ENCODE results near the gene CACNA1B.

Gene CACNA1B

DNA sequence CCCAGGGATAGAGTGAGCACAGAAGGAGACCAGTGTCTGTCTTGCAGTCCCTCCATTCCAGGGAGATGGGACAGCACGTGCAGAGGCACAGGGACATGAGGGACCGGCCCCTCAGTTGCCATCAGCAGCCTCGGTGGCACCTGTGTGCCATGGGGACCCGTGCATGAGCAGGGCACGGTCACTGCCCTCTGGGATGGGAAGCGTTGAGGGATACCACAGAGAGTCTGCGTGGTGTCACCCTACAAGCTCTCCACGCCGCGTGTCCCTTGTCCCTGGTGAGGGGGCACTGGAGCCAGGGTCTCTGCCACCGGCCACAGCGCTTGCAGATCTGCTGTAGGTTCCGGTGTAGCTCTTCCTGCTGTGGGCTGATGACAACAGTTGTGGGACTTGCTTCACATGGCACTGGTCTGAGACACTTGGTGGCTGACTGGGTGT lies 108.1 kb downstream of the CACNA1B start:
- no peak for DNase-seq (ENCODE audit: low read depth in 2 of 2)

DNA sequence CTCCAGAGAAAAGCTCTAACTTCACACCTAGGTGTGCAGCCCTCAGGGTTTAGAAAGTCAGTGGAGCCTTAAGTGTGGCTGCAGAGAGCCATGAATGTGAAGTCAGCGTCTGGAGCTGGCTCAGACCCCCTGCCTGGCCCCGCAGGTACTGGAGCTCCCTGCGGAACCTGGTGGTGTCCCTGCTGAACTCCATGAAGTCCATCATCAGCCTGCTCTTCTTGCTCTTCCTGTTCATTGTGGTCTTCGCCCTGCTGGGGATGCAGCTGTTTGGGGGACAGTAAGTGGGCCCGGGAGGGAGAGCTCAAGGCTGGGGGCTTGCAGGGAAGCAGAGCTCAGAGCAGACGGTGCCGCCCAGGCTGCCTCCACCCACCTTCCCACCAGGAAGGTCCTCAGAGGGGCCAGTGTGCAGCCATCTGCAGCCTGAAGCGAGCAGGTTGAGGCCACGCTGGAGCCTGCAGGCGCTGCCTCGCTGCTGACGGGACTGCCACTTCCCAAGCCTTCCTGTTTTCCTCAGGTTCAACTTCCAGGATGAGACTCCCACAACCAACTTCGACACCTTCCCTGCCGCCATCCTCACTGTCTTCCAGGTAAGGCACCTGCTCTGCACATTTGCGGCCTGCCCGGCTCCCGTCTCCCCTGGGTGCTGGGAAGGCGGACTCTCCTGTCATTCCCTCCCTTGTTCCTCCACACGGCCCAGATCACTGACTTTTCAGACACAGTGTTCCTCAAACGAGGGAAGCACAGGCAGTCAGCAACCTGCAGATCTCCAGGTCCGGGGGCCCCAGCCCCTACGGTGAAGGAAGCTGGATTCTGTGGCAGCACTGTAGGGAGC lies 108.9 kb downstream of the CACNA1B start:
- DNase-seq (ENCODE audit: low read depth in 2 of 2) = no peak

DNA sequence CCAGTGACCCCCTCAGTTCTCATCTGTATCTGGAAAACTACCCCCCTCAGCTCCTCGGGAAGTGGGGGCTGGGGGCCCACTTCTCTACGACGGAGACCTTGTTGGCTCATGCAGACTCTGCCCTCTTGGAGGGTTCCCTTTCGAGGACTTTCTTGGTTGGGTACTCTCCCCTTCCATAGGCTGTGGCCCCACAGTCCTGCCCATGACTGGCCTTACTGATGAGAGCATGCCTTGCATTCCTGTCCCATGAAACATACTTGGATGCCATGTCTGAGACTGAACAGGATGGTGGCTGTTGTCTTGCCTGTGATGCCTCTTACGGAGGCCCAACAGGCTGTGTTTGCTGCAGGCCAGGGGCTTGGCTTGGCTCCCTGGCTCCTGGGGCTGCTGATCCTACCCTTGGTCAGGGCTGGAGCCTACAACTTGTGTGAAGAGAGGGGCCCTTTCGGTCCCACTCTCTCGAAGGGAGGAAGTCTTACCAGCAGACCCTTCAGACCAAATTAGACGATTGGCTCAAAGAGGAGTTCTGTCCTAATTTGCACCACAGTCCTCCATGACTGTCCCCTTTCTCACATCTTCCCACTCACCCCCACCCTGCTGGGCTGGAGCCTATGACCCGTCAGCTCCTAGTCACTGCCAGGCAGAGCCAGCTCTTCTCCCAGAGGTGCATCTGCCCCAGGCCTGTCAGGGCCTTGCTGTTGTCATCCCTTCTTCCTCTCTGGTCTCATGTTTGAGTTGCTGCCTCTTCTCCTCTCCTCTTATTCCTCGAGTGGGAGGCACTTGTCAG lies 109.9 kb downstream of the CACNA1B start:
- DNase-seq (ENCODE audit: low read depth in 2 of 2) = no peak

- DNase-seq (ENCODE audit: low read depth in 2 of 2) = no peak
Measured at GRCh38 chr9:137988051-137988450, 110.5 kb downstream of the CACNA1B start.

DNA sequence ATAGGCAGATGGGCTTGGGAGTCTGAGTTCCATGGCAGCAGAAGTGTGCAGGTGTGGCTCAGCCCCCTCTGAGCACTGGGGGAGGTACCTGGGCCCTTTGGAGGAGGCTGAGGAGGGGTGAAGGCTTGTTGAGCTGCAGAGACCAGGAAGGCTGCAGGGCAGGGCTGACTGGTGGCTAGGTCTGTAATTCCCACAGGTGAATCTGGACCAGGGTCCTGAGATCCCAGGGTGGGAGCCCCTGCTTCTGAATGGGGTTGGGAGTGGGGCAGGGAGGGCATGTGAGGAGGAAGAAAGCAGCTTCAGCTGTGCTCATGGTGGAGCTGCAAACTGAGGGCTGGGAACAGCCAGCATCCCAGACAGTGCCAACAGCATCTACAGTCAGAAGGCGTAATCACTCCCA lies 111.1 kb downstream of the CACNA1B start:
- DNase-seq (ENCODE audit: low read depth in 2 of 2) = no peak

GRCh38 chr9:137989156-137989555 lies 111.6 kb downstream of the CACNA1B start:
- DNase-seq (ENCODE audit: low read depth in 2 of 2) = no peak

- no peak for DNase-seq (ENCODE audit: low read depth in 2 of 2)
Measured at GRCh38 chr9:137989999-137990715, 112.6 kb downstream of the CACNA1B start.

DNA sequence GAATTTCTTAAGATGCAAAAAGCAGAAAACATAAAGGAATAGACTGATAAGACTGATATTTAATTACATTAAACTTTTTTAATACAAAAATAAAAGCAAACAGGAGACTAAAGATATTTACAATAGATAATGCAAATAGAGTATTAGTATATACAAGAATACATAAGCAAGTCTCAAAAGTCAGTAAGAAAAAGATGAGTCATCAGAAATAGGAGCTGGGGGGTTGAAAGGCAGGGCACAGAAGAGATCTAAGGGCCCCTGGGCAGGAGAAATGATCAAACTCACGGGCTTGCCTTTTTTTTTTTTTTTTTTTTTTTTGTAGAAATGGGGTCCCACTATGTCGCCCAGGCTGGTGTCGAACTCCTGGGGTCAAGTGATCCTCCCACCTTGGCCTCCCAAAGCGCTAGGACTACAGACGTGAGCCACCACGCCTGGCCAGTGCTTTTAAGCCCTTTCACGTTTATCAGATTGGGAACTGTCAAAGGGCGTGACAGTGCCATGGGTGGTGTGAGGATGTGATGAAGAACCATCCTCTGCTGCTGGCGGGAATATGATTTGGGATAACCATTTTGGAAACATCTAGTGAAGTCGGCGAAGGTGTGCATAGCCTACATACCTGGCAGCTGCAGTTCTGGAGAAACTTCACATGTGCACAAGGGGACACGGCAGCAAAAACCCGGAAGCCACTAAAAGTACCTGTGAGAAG lies 126.1 kb downstream of the CACNA1B start:
- DNase-seq (ENCODE audit: low read depth in 2 of 2) = no peak

DNA sequence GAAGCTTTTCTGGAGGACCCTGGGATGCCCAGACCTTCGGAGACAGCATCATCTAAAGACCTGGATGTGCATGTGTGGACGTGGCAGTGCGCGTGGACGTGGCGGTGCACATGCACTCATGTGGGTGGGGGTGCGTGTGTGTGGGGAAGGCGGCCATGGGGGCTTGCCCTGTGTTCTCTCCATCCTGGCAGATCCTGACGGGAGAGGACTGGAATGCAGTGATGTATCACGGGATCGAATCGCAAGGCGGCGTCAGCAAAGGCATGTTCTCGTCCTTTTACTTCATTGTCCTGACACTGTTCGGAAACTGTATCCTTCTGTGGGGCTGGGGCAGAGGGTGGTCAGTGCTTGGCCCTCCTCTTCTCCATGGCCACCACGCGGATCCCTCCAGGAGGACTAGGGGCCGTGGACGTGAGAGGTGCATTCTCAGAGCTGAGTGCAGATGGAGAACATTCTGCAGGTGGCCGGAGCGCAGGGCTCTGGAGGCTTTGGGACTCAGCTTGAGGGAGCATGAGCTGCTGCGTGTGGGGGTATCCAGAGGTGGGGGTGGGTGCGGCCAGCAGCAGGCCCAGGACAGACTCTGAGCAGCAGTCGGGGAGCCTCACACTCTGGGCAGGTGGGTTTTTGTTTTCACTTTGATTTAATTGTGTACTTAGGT lies 129.1 kb downstream of the CACNA1B start:
- DNase-seq (ENCODE audit: low read depth in 2 of 2) = no peak

DNA sequence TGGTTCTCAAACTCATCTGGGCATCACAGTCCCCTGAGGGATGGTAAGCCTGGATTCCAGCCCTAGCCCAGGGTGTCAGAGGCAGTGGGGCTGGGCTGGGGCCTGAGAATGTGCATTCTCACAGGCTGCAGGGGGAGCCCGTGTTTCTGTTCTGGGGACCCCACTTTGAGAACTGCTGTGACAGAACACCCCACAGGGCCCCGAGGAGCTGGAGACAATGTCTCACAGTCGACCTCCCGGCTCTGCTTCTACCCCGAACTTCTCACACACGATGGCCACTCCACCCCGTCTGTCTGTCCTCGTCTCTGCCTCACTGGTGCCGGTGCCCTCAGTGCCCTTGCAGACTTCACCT lies 130.0 kb downstream of the CACNA1B start:
- no peak for DNase-seq (ENCODE audit: low read depth in 2 of 2)

DNA sequence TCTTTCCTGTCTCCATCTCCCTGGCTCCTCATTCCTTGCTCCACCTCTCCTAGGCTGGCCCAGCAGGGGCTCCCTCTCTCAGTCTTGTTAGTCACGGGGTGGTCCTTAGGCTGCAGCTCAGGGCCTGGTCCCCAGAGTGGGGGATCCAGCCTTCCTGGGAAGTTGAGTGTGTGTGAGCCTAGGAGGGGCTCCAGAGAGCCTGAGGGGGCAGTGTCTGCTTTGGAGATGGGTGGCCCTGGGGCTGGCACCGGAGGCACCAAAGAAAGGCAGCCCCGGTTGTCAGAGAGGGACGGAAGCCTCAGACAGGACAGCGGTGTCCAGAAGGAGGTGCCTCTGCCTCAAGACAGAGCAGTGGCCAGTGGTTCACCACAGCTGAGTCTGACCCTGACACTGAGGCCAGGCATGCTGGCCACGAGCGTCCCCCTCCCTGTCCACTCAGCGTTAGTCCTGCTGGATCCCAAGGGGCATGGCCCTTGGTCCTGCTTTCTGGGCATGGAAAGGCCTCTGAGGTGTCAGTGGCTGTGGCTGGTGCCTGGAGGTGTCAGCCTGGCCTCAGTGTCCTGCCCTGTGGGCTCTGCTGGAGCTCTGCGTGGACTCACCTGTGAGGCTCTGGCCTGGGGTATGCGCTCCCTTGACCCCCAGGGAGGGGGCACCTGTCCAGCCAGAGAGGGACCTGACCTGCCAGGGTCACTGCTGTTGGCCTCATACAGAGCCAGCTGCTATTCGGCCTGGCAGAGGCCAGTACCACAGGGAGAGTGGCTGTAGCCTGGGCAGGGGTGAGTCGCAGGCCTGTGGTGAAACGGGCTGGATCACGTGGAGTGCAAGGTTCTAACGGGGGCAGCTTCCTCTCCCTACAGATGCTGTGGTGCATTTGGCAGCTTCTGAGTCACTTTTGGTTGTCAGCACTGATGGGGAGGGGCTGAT lies 130.6 kb downstream of the CACNA1B start:
- DNase-seq (ENCODE audit: low read depth in 2 of 2) = no peak

GRCh38 chr9:138009016-138009802 lies 131.6 kb downstream of the CACNA1B start:
- no peak for DNase-seq (ENCODE audit: low read depth in 2 of 2)

GRCh38 chr9:138009803-138010690 lies 132.5 kb downstream of the CACNA1B start:
- DNase-seq (ENCODE audit: low read depth in 2 of 2) = no peak

DNA sequence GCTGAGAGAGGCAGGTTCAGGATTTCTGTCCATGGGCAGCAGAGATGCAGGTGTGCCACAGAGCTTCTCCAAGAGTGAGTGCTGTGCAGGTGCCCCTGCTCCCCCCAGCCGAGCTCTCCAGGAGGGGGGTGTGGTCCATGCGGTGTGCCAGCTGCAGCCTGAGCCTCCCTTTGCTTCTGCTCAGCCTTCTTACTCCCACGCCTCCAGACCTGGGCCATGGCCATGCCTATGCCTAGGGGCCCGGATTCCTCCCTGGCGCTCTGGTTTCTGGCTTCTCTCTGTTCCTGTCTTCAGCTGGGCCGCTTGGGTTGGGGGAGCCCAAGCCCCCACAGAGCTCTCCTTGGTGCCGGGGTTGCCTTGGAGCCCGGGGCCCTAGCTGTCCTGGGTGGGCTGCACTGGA lies 133.3 kb downstream of the CACNA1B start:
- DNase-seq (ENCODE audit: low read depth in 2 of 2) = no peak

GRCh38 chr9:138011951-138012500 lies 134.4 kb downstream of the CACNA1B start:
- DNase-seq (ENCODE audit: low read depth in 2 of 2) = no peak

GRCh38 chr9:138013273-138013672 lies 135.7 kb downstream of the CACNA1B start:
- no peak for DNase-seq (ENCODE audit: low read depth in 2 of 2)

DNA sequence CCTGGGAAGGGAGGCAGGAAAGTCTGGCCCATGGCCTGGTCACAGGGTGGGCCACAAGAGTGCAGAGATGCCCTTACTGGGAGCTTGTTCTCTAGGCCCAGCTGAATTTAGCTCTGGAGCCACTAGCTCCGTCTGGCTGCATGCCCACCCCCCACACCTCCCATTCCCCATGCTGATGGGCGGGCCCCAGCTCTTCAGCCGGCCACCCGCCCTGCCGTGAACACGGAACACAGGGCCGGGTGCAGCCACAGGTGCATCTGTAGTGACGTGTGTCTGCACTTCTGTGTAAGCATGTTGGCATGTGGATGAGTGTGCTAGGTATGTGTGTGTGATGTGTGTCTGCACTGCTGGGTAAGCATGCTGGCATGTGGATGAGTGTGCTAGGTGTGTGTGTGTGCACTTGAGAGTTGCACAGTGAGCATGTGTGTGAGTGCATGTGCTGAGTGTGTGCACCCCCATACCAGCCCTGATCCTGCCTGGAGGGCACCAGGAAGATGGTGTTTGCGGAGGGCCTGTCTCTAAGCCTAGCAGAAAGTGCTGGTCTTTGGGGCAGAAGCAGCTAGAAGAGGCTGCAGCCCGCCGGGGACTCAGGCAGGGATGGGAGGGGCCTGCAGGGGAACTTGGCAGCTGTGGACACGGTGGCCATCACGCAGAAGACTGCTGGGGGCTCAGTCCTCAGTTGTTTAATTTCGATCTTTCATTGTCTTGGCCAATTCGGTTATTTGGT lies 136.4 kb downstream of the CACNA1B start:
- DNase-seq (ENCODE audit: low read depth in 2 of 2) = no peak

Data from stimulated activated CD8-positive, alpha-beta memory T cell treated with anti-CD3 and anti-CD28 coated beads, Interleukin-7, amount 100 ng/mL, for 1 hour (primary cell).